NCI-H1105 treated with DMSO at 0.1 percent for 48 hours (cell line): ENCODE results near the gene CPLANE1.
"Not testable (repeated sequence)": the region's sequence is repeated elsewhere in the genome, so short reads cannot be mapped to it uniquely, and the experiment has no call there.

Source experiments
- DNase-seq: peaks from one replicate; lab custom pipeline; 2025; lab: John Stamatoyannopoulos, UW

CPLANE1 gene

DNA sequence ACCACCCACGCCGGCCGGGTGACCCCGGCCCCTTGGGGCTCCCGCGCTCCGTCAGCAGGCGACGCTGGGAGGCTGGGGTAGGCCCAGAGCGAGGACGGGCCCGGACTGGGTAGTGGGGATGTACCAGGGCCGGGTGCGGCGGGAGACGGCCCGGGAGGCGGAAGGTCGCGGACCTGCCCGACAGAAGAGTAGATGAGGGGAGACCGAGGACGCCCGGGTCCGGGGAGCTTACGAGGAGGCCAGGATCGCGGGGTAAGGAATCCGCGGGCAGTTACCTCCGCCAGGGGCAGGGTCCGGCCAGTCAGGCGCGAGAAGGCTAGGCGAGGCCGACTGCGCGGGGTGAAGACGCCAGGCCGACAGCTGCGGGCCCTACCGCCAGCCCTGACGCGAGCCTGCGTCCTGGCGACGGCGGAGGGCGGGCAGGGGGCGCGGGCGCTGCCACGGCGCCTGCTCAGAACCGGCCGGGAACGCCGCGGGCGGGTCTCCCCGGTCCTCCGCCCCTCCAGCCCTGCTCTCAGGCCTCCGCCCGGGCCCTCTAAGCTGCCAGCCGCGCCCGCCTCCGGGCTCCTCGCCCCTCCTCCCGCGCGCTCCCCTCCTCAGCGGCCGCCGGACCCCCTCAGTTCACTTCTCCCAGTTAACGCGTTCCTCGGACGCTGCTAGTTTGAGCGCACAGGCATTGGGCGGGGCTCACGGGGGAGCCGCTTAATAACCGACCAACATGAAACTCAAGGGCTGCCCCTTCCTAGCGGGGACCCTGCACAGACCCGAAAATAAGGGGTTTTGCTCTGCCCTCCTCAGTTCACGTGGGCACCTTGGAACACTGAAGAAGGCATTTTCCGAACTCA lies at the start of gene CPLANE1:
CPLANE1 (minus strand) TSS at position 407 of the 845 bp plus-strand sequence. CDS start 1,678 bp downstream, outside the sequence.
- peak; percentile 90 for DNase-seq

DNA sequence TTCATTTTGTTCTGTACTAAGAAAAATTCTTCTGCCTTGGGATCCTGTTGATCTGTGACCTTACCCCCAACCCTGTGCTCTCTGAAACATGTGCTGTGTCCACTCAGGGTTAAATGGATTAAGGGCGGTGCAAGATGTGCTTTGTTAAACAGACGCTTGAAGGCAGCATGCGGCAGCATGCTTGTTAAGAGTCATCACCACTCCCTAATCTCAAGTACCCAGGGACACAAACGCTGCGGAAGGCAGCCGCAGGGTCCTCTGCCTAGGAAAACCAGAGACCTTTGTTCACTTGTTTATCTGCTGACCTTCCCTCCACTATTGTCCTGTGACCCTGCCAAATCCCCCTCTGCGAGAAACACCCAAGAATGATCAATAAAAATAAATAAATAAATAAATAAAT lies 47.1 kb upstream of the CPLANE1 start:
- not testable (repeated sequence) for DNase-seq

DNA sequence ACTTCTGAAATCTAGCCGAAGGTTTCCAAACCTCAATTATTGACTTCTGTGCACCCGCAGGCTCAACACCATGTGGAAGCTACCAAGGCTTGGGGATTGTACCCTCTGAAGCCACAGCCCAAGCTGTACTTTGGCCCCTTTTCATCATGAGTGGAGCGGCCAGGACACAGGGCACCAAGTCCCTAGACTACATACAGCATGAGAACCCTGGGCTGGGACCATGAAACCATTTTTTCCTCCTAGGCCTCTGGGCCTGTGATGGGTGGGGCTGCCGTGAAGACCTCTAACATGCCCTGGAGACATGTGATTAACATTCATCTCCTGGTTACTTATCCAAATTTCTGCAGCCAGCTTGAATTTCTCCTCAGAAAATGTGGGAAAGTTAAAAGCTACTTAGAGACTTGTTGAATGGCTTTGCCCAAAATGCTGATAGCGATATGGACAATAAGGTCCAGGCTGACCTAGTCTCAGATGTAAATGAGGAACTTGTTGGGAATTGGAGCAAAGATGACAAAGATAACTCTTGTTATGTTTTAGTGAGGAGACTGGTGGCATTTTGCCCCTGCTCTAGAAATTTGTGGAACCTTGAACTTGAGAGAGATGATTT lies 34.1 kb upstream of the CPLANE1 start:
- no peak for DNase-seq

DNA sequence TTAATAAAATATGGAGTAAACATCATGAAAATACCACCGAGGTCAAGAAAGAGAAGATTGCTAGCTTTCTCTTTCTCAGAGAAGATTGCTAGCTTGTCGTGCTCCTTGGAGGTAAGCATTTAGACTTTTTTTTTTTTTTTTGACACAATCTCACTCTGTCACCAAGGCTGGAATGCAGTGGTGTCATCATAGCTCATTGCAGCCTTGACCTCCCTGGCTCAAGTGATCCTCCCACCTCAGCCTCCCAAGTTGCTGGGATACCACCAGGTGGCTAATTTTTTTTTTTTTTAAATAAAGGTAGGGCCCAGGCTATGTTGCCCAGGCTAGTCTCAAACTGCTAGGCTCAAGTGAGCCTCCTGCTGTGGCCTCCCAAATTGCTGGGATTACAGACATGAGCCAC lies 26.3 kb upstream of the CPLANE1 start:
- no peak for DNase-seq

DNA sequence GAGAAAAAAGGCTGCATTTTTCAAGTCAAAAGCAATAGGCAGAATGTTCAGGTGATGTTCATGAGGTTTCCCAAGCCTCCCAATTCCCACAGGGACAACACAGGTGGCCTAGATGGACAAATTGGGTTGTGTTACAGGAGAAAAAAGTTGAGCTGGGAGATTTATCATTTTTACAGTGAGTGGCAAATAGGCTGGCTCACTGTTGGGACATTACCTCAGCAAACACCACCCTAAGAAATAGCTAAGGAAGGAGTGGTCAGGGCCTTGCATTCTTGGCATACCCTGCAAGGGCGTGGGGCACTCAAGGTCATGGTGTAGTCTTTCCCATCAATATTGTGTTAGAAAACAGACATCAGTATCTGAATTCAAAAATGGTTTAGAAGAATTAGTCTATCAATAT lies 23.3 kb upstream of the CPLANE1 start:
- DNase-seq, result no peak

- DNase-seq, result not testable (repeated sequence)
These were observed 18.9 kb upstream of the CPLANE1 start for GRCh38 chr5:37268100-37268499.

DNA sequence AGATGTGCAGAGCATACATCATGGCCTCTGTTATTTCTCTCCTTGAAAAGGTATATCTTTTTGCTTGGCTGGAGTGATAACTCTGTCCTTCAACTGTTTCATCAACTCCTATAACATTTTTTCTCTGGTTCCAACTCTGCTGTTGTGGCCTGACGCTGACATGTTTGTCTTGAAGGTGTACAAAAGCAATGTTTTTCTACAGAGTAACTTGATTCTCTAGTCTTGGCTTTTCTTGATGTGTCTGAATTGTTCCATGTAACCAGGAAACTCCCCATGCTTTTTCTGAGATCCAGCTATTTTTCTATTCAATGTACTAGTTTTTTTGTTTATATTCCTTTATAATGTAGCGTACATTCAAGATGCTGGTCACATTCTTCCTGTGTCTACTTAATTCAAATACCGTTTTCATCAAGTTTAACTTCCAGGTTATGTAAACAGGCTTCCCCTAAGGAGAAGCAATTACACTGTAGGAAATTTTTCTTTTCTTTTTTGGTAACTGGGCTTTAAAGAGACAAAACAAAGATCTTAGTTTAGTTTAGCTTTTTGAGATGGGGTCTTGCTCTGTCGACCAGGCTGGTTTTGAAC lies 6.7 kb upstream of the CPLANE1 start:
- no peak for DNase-seq

GRCh38 chr5:37254581-37254980 lies 5.4 kb upstream of the CPLANE1 start:
- DNase-seq, result no peak

DNA sequence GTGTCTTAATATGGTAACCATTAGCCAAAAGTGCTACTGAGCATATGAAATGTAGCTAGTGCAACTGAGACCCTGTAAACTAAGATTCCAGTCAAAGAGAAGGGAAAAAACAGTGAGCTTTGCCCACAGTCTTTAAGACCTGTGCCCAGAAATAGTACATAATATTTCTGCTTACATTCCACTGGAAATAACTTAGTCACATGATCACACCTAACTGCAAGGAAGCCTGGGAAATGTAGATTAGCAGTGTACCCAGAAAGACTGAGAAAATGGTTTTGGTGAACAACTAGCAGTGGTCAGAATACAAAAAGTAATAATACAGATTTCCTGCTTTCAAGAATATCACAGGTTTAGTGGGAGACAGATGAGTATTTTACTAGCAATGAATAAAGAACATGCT lies 2.5 kb upstream of the CPLANE1 start:
- no peak for DNase-seq

- DNase-seq, result no peak
These were observed 614 bp upstream of the CPLANE1 start for GRCh38 chr5:37249815-37250164.

DNA sequence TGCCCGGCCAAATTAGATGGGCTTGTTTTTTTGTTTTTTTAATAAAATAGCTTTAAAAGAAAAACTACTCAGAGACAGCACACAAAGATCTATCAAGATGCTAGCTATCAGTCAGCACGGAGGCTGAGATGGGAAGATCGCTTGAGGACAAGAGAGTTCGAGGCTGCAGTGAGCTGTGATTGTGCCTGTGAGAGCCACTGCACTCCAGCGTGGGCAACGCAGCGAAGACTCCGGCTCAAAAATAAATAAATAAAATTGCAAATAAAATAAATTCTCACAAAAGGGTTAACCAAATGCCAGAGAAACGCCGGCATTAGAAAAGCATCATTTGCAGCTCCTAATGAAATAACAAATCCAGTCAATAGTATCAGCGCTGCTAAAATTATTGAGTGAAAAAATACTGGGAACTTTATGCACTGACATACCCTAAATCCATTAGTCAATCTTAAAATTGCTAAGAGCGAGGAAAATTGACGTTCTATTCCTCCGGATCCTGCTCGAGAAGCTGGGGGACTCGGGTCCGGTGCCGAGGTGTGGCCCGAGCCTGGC lies 681 bp downstream of the CPLANE1 start:
- DNase-seq, result no peak

DNA sequence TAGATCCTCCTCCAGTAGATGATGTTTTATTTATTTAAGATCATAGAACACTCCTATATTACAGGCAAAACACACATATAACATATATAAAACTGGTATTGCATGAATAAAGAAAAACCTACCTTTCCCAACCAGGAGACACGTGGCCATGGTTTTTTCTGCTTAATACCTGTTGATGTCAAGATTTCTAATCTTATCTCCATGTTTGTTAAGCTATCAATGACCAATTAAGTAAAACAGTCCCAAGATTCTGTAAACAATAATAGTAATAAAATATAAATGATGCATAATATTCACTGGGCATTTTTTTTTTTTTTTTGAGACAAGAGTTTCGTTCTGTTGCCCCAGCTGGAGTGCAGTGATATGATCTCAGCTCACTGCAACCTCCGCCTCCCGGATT lies 1.7 kb downstream of the CPLANE1 start:
- no peak for DNase-seq

- no peak for DNase-seq
These were observed 2.1 kb downstream of the CPLANE1 start for GRCh38 chr5:37247036-37247435.

GRCh38 chr5:37234288-37234687 lies 14.9 kb downstream of the CPLANE1 start:
- no peak for DNase-seq

DNA sequence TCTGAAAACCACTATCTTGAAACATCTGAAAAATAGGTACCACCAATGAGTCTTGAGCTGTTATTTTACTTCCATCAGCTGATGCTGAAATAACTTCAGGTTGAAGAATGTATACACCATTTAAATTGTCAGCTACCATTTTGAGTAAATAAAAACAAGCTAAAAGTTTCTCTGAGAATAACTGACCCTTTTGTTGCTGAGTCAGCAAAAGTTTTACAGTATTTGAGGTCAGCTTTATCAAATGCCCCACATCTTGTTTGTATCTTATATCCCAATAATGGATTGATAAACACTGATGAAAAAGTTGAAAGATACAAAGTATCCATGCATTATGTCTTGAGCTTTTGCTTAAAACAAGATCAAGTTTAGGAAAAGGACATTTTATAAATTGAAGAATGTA lies 22.8 kb downstream of the CPLANE1 start:
- no peak for DNase-seq

DNA sequence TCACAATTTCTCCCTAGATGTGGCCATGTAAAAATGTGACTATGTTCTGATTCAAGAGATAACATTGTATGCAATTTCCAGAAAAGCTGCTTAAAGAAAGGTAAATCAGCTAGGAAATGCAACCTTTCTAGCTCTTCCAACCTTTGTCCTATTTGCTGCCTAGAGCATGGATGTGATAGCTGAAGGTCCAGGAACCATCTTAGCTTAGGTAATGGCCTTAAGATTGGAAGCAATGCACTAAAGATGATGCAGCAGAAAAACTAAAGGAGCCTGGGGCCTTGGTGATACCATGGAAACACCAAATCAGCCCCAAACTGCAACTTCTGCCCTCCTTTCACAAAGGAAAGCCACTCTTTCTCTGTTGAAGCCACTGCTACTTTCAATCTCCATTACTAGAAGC lies 27.0 kb downstream of the CPLANE1 start:
- DNase-seq, result no peak

- DNase-seq, result not testable (repeated sequence)
These were observed 28.8 kb downstream of the CPLANE1 start for GRCh38 chr5:37220426-37220825.

GRCh38 chr5:37219384-37219783 lies 29.8 kb downstream of the CPLANE1 start:
- DNase-seq, result not testable (repeated sequence)

GRCh38 chr5:37217976-37218375 lies 31.2 kb downstream of the CPLANE1 start:
- DNase-seq, result no peak

DNA sequence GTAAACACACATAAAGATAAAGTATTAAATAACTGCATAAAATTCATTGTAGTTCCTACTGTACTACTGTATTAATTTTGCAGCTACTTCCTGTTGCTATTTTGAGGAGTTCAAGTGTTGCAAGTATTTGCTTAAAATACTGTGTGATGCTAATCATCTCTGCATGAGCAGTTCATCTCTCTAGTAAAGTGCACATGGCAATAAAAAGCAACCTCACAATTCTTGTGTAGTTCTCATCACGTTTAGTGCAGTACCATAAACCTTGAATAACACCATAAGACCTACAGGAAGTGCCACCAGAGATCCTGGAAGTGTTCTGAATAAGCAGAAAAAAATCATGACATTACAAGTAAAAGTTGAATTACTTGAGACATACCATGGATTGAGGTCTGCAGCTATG lies 34.6 kb downstream of the CPLANE1 start:
- no peak for DNase-seq

DNA sequence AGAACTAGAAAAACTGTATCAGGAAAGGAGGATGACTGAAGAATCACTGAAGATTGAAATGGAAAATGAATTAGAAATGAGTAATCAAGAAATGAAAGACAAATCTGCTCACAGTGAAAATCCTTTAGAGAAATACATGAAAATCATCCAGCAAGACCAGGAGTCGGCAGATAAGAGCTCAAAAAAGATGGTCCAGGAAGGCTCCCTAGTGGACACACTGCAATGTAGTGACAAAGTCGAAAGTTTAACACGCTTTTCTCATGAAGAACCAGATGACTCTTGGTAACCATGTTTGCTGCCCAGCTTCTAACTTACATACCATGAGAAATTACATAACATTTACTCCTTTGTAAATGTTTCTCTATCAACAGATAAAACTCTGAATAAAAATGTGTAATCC lies 37.1 kb downstream of the CPLANE1 start:
- no peak for DNase-seq

- DNase-seq, result no peak
These were observed 37.5 kb downstream of the CPLANE1 start for GRCh38 chr5:37211661-37212060.
